OCI-LY3 (cell line): ENCODE data around the gene VWC2.

Experiments
- H2AFZ ChIP-seq: fragments of 200-600, 300-600 bp; shearing (Covaris generic); 2 replicates; pipeline ENCODE4 v1.6.0; 2014; ENCODE audit warnings: antibody characterized with exemption, low read depth, low read length
- H3K27ac ChIP-seq: fragments of 200-600, 300-600 bp; sonication (generic); 2 replicates; pipeline ENCODE4 v1.5.1; 2014; ENCODE audit warnings: mild to moderate bottlenecking, low read length, moderate library complexity, mixed read lengths
- H3K27me3 ChIP-seq: fragments of 200-600, 300-600 bp; sonication (generic); 2 replicates; pipeline ENCODE4 v1.6.1; 2014; ENCODE audit warnings: low read depth, low read length, mixed read lengths
- H3K36me3 ChIP-seq: fragments of 200-600, 300-600 bp; sonication (generic); replicated peaks from 2 replicates; pipeline ENCODE3; 2014; ENCODE audit warnings: low read depth, low read length, mixed read lengths
- H3K4me1 ChIP-seq: fragments of 300-600, 200-600 bp; sonication (generic); 2 replicates; pipeline ENCODE4 v1.6.1; 2014; ENCODE audit warnings: low read length, mixed read lengths
- H3K4me2 ChIP-seq: fragments of 200-600, 300-600 bp; sonication (generic); 2 replicates; pipeline ENCODE4 v1.6.1; 2014; ENCODE audit warnings: low read length, mixed read lengths
- H3K4me3 ChIP-seq: fragments of 300-600, 200-600 bp; sonication (generic); 2 replicates; pipeline ENCODE4 v1.5.1; 2014; ENCODE audit warnings: antibody characterized with exemption, mild to moderate bottlenecking, low read length, moderate library complexity
- H3K79me2 ChIP-seq: fragments of 300-600, 200-600 bp; shearing (Covaris generic); 2 replicates; pipeline ENCODE4 v1.6.1; 2014; ENCODE audit warnings: mild to moderate bottlenecking, low read length, mixed read lengths
- H3K9ac ChIP-seq: fragments of 300-600, 200-600 bp; shearing (Covaris generic); 2 replicates; pipeline ENCODE4 v1.6.0; 2014; ENCODE audit warnings: mild to moderate bottlenecking, low read length, moderate library complexity
- H3K9me3 ChIP-seq: fragments of 200-600, 300-600 bp; shearing (Covaris generic); 2 replicates; pipeline ENCODE4 v1.6.1; 2014; ENCODE audit warnings: low read length, mixed read lengths; ENCODE audit not compliant: insufficient read depth
- H4K20me1 ChIP-seq: fragments of 200-600, 300-600 bp; sonication (generic); 2 replicates; pipeline ENCODE4 v1.6.1; 2016; ENCODE audit warnings: low read length, mixed read lengths; ENCODE audit not compliant: insufficient read depth
- CTCF ChIP-seq: fragments of 200-600, 300-600 bp; sonication (generic); IDR thresholded peaks from 2 replicates; pipeline ENCODE4 v1.5.1; 2014; ENCODE audit warnings: antibody characterized with exemption, low read length, low read depth
- EZH2phosphoT487 ChIP-seq: fragments of 200-600 bp; shearing (Covaris generic); IDR thresholded peaks from 2 replicates; pipeline ENCODE4 v1.6.1; 2018; ENCODE audit warnings: antibody characterized with exemption, mixed run types, low read depth

The VWC2 gene

GRCh38 chr7:49812534-49812933 lies 39.1 kb downstream of the VWC2 start:
- Histone ChIP-seq H3K4me1 (no peaks in the 10 kb centered on the region; the same call in 1 of the 2 replicates), H3K4me3 (no peak overlapping the region), H3K4me2 (no peak overlapping the region), H4K20me1 (no peaks in the 10 kb centered on the region), H3K9ac (no peak overlapping the region), H3K9me3 (no peaks in the 10 kb centered on the region), H3K27ac (no peak overlapping the region), H2AFZ (no peak overlapping the region), H3K79me2 (no peaks in the 10 kb centered on the region), H3K36me3 (no peaks in the 10 kb centered on the region), H3K27me3 (peaks cover 5% of the 10 kb centered on the region; the same call in 1 of the 2 replicates)
- TF ChIP-seq EZH2phosphoT487 (no peak), CTCF (no peak)

GRCh38 chr7:49817279-49817678 lies 43.8 kb downstream of the VWC2 start:
- Histone ChIP-seq H3K4me2 (no peak overlapping the region), H3K4me3 (no peak overlapping the region), H3K79me2 (no peaks in the 10 kb centered on the region), H3K4me1 (no peaks in the 10 kb centered on the region; the same call in 1 of the 2 replicates), H3K27ac (no peak overlapping the region), H3K27me3 (peaks cover 5% of the 10 kb centered on the region; the same call in 1 of the 2 replicates), H2AFZ (no peak overlapping the region), H3K9me3 (no peaks in the 10 kb centered on the region), H3K9ac (no peak overlapping the region), H4K20me1 (no peaks in the 10 kb centered on the region), H3K36me3 (no peaks in the 10 kb centered on the region)
- TF ChIP-seq CTCF (no peak), EZH2phosphoT487 (no peak)

- TF ChIP-seq EZH2phosphoT487 = no peak
- no peak for TF ChIP-seq CTCF
- Histone ChIP-seq H3K4me3 (no peak overlapping the region), H3K27me3 (peaks cover 10% of the 10 kb centered on the region; the same call in 1 of the 2 replicates), H3K4me2 (no peak overlapping the region), H3K9me3 (no peaks in the 10 kb centered on the region), H2AFZ (no peak overlapping the region), H3K36me3 (no peaks in the 10 kb centered on the region), H3K9ac (no peak overlapping the region), H3K79me2 (no peaks in the 10 kb centered on the region), H3K27ac (no peak overlapping the region), H3K4me1 (no peaks in the 10 kb centered on the region), H4K20me1 (no peaks in the 10 kb centered on the region)
Observed at GRCh38 chr7:49821181-49821580, 47.7 kb downstream of the VWC2 start.

GRCh38 chr7:49822856-49823255 lies 49.4 kb downstream of the VWC2 start:
- no peak overlapping the region for H3K9ac ChIP-seq
- no peaks in the 10 kb centered on the region for H3K4me1 ChIP-seq
- no peaks in the 10 kb centered on the region for H4K20me1 ChIP-seq
- no peaks in the 10 kb centered on the region for H3K9me3 ChIP-seq
- H3K79me2 ChIP-seq = no peaks in the 10 kb centered on the region
- H3K27ac ChIP-seq = no peak overlapping the region
- no peak overlapping the region for H3K4me2 ChIP-seq
- no peak for TF ChIP-seq CTCF
- TF ChIP-seq EZH2phosphoT487 = no peak
- H3K27me3 ChIP-seq = peaks cover 9% of the 10 kb centered on the region; the same call in 1 of the 2 replicates
- no peak overlapping the region for H3K4me3 ChIP-seq
- H3K36me3 ChIP-seq = no peaks in the 10 kb centered on the region
- H2AFZ ChIP-seq = no peak overlapping the region
